CD4-positive, alpha-beta T cell treated with Interferon alpha-2 for 1 hour (primary cell): ENCODE data around the gene TFEB.

Source experiments
- DNase-seq, 2 donors: peaks; one replicate each; pipeline ENCODE4 v3.0.0-alpha.2; 2020 to 2022

TFEB gene

GRCh38 chr6:41763470-41763869 is 28.1 kb upstream of the TFEB start:
- no peak for DNase-seq

DNA sequence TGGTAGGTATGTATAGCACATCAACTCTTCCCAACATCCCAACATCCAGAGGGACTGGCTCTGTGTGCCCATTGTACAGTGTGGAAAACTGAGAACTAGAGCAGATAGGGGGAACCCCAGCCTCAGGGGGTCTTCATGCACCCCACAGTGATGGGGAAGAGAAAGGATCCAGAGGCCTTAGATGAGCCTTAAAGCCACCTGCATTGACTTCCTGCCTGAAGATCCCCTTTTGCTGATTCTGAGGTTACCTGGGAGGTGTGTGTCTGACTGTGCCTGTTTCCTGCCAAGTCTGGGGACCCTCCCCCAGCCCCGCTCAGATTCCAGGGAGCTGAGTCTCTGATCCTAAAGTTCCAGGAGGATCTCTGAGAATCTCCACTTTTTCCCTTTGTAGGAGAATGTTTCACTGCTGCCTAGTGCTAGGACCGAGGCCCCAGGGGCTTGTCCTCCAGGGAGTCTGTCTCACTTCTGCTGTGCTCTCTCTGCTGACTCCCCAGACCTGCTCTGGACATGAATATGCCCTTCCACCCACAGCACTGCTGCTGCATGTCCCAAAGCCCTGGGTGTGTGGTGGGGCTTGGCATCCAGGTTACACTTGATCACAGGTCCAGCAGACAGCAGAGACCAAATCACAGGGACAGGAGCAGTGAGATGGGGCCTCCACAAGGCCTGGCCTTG is 24.6 kb upstream of the TFEB start:
- no peak for DNase-seq

- no peak for DNase-seq
Observed at GRCh38 chr6:41759106-41759904, 23.9 kb upstream of the TFEB start.

DNA sequence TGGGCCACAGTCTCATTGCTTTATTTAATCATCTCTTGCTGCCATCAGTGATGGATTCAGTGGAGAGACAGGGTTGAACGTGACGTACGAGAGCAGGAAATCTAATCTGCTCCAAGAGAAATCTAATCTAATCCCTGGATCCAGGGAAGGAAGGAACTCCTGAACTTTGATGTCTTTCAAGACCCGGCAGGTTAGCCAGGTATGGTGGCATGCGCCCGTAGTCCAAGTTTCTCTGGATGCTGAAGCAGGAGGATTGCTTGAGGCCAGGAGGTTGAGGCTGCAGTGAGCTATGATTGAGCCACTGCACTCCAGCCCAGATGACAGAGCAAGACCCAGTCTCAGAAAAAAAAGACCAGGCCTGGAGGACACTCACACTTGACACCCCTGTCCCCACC is 23.2 kb upstream of the TFEB start:
- no peak for DNase-seq

DNA sequence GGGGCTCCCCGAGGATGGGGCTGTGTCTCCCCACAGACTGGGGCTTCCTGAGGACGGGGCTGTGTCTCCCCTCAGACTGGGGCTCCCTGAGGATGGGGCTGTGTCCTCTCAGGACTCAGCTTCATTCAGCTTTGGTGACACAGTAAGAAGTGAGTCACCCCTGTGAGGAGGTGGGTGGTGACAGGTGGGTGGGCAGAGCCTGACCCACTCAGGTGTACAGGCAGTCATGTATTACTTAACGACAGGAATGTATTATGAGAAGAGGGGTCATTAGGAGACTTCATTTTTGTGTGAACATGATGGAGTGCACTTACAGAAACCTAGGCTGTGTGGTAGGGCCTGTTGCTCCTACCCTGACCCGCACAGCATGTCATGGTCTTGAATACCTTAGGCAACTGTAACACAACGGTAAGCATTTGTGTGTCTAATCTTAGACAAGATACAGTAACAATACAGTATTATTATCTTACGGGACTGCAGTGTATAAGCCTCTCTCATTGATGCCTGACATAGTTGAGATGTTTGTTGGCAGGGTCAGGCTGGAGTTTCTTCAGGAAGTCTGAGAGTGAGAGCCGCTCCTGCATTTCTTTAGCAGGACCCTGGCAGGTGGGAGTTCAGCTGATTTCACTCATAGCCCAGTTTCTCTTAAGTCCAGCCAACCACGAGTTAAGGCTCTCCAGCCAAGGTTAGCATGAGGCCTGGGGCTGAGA is 22.7 kb upstream of the TFEB start:
- no peak for DNase-seq

DNA sequence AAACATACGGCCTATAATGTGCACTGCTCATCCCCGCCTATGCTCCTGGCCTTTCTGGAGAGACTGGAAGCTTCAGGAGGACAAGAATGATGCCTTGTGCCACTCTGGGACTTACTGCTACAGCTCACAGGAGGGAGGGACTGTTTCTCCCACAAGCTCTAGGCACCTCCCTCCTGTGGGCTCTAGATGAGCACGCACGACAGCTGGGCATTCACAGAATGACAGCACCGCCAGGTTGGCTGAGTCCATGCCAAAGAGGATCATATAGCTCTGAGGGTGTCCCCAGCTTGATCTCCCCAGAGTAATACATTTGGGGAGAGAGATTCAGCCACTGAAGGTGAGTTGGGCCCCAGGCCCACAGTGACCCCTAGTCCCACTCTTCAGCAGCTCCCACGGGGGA is 21.9 kb upstream of the TFEB start:
- DNase-seq, result no peak

GRCh38 chr6:41756354-41756753 is 20.9 kb upstream of the TFEB start:
- DNase-seq, result no peak

DNA sequence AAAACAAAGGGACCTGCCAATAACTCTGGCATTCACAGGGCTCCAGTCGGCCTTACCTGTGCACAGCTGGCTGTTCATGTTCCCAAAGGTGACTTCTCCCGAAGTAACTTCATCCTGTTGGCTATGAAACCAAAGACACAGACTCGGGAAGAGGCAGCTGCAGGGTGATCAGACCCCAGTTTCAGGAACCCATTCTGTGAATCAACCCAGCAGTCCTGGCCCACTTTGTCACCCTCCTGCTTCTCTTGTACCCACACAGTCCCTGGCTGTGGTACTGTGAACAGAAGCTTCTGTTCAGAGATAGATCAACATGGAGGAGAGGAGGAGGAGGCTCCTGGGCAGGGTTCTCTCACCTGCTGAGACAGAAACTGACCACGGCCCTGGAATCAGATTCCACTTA is 20.5 kb upstream of the TFEB start:
- no peak for DNase-seq

DNA sequence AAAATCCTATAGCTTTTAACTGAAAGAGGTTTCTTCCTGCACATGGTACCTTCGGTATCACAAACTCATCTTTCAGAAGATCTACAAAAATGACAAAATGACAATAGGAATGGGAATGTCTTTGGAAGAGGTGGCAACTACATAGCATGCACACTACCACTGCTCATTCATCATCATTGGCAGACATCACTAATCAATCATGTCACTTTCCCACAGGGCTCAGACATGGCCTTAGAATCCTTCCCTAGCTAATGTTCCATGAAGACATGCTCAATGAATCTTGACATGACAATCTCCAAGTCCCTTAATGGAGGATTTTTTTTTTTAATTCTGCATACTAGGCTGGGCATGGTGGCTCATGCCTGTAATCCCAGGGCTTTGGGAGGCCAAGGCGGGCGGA is 15.0 kb upstream of the TFEB start:
- no peak for DNase-seq

DNA sequence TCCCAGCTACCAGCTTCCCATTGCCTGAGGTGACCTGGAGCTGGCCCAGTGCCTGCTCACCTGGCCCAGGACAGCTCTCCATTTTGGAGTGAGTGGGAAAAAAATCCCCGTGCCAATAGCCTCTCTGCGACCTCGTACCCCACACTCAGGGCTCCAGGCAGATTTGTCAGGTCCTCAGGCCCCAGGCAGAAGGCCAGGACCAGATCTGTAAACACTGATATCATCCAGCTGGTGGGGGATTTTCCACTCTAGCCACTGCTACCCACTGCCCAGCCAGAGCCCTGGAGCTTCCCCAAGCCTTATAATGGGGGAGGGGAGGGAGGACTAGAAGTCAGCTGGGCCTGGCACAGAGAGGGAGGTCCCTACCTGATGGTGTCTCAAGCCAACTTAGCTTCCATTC is 13.1 kb upstream of the TFEB start:
- DNase-seq, result no peak

DNA sequence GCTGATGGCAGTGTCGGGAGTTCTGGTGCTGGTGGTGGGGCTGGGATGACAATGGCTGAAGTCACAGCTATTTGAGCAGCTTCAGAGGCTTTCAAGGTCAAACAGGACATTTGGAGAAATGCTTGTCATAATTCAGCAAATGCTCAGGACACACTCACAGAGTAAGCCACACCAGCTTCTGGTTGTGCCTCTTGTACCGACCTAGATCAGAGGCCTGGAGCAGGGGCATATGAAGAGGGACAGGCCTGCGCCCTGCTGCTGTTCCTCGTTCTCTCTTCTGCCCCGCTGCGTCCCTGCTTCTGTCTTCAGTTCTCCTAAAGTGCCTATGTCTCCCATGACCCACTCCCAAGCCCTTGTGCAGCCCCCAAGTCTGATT is 12.7 kb upstream of the TFEB start:
- DNase-seq, result no peak

DNA sequence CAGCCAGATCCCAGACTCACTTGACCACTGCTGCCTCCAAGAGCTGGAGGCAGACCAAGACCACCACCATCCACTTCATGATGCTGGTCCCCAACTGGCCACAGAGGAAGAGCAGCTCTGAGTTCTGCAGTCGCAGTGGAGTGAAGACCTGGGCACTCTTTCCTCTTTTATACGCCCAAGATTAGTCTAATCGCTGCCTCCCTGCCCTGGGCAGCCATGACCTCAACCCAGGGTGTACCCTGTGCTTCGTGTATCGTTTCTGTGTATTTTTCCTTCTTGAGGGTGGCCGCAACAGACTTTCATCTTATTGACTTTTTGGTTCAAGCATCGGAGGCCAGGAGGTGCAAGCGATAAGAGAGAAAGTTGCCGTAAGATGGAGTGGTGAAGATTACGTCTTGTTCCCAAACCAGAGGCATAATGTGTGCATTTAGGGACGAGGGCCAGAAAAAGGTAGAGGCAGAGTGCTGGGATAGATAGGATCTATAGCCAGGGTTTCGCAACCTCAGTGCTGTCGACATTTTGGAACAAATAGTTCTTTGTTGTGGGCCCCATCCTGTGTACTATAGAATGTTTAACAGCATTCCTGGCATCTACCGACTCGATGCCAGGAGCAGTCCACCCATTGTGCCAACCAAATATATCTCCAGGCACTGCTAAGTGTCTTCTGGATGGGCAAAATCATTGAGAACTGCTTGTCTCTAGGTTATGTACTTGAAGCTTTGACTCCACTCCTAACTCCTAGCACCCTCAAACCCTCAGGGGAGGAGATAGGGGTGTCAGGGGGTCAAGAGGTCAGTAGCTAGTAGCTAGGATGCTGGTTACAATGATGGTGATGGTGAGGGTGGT is 12.1 kb upstream of the TFEB start, which contains the start of gene PGC:
Gene PGC, minus strand, starts transcription at position 142 of the 846 bp plus-strand sequence. Its CDS starts 63 bp downstream, at position 79.
- DNase-seq, result no peak

DNA sequence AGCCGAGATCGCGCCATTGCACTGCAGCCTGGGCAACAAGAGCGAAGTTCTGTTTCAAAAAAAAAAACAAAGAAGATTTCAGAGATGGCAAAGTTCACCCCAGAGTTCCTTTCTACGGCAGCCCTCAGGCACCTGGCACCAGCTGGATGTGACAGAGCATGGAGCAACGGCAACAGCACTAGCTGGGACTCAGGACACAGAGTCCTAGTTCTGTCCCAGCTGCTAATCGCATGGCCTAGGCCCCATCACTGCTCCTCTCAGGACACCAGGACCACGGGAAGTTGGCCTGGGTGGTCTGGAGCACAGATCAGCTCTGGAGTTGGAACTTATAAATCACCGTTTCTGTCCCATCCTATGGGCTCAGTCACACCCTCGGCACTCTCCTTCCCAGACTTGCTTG is 10.7 kb upstream of the TFEB start:
- DNase-seq, result no peak

DNA sequence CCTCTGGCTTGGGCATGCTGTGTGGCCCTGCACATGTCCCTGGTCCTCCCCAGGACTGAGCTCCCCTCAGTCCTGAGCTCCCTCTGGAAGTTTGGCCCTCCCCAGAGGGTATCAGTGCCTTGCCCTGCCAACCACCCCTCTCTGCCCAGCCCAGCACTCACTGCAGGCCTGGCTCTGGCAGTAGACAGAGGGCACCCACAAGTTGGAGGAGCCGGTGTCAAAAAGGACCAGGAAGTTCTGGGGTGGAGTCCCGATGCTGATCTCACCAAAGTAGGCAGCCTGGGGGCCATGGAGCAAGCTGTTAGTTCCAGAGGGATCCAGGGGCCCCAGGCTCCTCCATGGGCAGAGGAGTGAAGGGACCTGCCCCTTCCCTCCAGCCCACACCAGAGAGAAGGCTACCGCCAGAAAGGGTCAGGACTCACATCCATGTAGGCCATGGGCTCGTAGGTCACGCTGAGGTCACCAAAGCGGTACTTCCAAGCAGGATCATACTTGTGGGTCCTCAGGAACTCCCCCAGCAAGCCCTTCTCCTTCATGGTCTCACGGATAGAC is 8.9 kb upstream of the TFEB start:
- DNase-seq, result no peak

- no peak for DNase-seq
Observed at GRCh38 chr6:41743406-41744235, 8.2 kb upstream of the TFEB start.

DNA sequence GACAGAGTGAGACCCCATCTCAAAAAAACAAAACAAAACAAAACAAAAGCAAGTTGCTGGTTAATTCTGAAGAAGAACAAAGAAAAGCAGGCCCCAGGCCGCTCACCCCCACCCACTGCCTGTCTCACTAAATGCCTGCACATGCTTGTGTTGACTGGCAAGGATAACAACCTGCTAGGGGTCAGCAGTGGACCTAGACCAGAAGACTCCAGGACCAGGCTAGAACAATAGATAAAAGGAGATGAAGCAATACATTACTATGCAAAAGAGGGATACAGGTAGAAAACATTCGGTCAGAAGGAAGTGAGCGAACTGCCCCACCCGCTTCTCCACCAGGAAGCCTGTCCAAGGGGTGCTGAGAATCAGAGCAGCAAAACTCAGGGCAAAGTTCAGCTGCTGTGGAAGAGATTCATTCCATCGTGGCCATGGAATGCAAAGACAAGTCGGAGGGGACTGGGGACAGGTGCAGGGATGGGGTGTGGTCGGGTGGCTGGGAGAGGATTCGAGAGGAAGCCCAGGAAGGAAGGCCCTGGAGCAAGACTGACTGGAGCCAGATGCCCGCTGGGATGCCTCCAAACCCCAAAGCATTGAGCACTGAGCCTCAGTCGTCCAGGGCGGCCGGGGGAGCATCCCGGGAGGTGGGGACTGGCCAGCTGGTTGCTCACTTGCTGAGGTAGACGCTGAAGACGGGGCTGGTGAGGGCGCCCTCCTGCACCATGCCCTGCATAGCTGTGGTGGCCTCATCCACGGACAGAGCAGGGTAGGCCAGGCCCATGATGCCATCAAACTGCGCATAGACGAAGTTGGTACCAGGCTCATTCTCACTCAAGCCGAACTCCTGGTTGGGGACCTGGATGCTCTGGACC is 6.5 kb upstream of the TFEB start:
- DNase-seq, result no peak

DNA sequence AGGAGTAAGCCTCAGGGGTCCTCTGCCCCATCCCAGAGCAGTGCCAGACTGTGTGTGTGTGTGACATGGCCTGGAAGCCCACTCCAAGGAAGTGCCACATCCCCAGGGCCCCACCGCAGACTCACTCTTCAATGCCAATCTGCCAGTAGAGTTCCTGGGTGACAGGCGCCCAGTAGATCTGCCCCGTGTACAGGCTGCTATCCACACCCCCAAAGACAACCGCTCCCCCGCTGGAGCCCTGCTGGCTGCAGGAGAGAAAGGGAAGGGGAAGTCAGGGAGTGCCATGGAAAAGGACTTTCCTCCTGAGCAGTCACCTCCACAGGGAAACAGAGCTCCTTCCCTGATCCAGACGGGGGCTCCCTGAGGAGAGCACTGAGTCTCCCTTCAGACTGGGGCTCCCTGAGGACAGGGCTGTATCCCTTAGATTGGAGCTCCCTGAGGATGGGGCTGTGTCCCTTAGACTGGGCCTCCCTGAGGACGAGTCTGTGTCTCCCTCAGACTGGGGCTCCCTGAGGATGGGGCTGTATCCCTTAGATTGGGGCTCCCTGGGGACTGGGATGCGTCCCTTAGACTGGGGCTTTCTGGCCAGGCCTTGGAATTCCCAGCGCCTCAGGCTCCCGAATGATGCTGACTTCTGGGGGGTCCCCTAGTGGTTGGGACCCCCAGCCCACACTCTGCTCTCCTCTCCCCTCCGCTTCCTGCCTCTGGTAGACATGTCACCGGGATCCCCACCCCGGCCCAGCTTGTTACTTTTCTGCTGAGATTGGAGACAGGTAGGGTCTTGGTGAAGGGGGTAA is 5.2 kb upstream of the TFEB start:
- DNase-seq, result no peak

GRCh38 chr6:41739041-41739440 is 3.6 kb upstream of the TFEB start:
- DNase-seq, result no peak

DNA sequence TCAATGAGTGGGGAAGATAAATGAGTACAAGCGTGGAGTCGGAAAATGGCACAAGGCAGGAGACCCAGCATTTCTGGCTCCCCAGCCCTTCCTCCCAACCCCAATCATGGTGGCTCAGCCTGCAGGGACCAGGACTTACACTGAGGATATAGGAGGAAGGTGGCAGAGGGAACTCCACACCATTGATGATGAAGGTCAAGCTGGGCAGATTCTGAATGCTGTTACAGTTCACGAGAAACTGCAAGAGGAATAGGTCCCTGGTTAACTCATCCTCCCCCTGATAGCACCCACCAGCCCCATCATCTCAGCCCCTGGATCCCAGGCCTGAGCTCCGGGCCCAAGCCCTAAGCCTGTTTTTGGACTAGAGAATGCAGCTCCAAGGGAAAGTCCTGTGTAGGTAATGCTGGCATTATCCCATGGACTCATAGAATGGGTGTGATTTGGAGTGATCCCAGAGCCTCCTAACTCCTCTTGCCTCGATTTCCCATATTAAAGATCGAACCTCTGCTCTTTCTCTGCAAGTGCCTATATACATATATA is 2.3 kb upstream of the TFEB start:
- DNase-seq, result no peak
